Right renal pelvis (tissue), 4 donors: Measurements from ENCODE around the gene SLC2A4RG. TPM values are rescaled to one million over a fixed set of nuclear protein-coding genes. Genes with fewer than 3 reads are reported as not detected.

Experiments
- polyA plus RNA-seq, 4 donors: library from polyadenylated mRNA; unstranded; fragments of 120-200 nt; gene quantifications; one replicate each; pipeline ENCODE4 v1.2.1, GENCODE V29; 2013; ENCODE audit not compliant: insufficient read length in 4 of 4

SLC2A4RG gene
- polyA plus RNA-seq, 4 donors = 75.7 to 142 (median 80.1) TPM

Other genes with a start within 250 kb of the SLC2A4RG start
- gene EEF1A2, start 240.7 kb upstream of the SLC2A4RG start, polyA plus RNA-seq = 1 to 10 TPM in 3 of 4 donors, under 1 TPM in 1; 0.56 to 3.8 (median 1.4) TPM
- gene PPDPF, start 219.0 kb upstream of the SLC2A4RG start, polyA plus RNA-seq = 100 to 1,000 TPM; 159 to 425 (median 233) TPM
- gene PTK6, start 202.4 kb upstream of the SLC2A4RG start, polyA plus RNA-seq = 1 to 10 TPM in 2 of 4 donors, under 1 TPM in 2; 0.44 to 1.1 (median 0.81) TPM
- gene SRMS, start 192.0 kb upstream of the SLC2A4RG start, polyA plus RNA-seq = under 1 TPM in 3 of 4 donors, not detected in 1; 0.17 to 0.31 (median 0.24) TPM
- gene FNDC11, start 185.6 kb upstream of the SLC2A4RG start, polyA plus RNA-seq = 1 to 10 TPM in 3 of 4 donors, under 1 TPM in 1; 0.90 to 2.1 (median 1.1) TPM
- 10 to 100 TPM; 10.1 to 15.3 (median 11.2) TPM for gene HELZ2, start 165.5 kb upstream of the SLC2A4RG start, polyA plus RNA-seq
- 10 to 100 TPM in 3 of 4 donors, 1 to 10 TPM in 1; 9.4 to 12.7 (median 10.7) TPM for gene GMEB2, start 112.7 kb upstream of the SLC2A4RG start, polyA plus RNA-seq
- gene STMN3, start 86.4 kb upstream of the SLC2A4RG start, polyA plus RNA-seq = 10 to 100 TPM; 23.5 to 39.7 (median 29.3) TPM
- gene RTEL1, start 81.5 kb upstream of the SLC2A4RG start, polyA plus RNA-seq = 10 to 100 TPM; 15.8 to 18.2 (median 17.6) TPM
- 1 to 10 TPM; 1.1 to 2.7 (median 1.6) TPM for gene TNFRSF6B, start 43.1 kb upstream of the SLC2A4RG start, polyA plus RNA-seq
- 10 to 100 TPM; 29.9 to 41.3 (median 34.4) TPM for gene ARFRP1, start 31.8 kb upstream of the SLC2A4RG start, polyA plus RNA-seq
- 10 to 100 TPM; 15.2 to 24.6 (median 18.0) TPM for gene ZGPAT, start 31.7 kb upstream of the SLC2A4RG start, polyA plus RNA-seq
- gene LIME1, start 3.1 kb upstream of the SLC2A4RG start, polyA plus RNA-seq = 10 to 100 TPM in 1 of 4 donors, 1 to 10 TPM in 3; 4.6 to 13.6 (median 7.3) TPM
- 10 to 100 TPM; 16.7 to 20.1 (median 18.0) TPM for gene ZBTB46, start 91.5 kb downstream of the SLC2A4RG start, polyA plus RNA-seq
- gene ABHD16B, start 121.7 kb downstream of the SLC2A4RG start, polyA plus RNA-seq = not detected
- 10 to 100 TPM; 84.8 to 91.5 (median 87.1) TPM for gene TPD52L2, start 125.5 kb downstream of the SLC2A4RG start, polyA plus RNA-seq
- gene DNAJC5, start 155.3 kb downstream of the SLC2A4RG start, polyA plus RNA-seq = 10 to 100 TPM; 28.3 to 34.5 (median 31.1) TPM
- 10 to 100 TPM; 37.8 to 53.6 (median 45.0) TPM for gene UCKL1, start 216.6 kb downstream of the SLC2A4RG start, polyA plus RNA-seq
- 10 to 100 TPM; 24.9 to 31.9 (median 26.1) TPM for gene ZNF512B, start 230.2 kb downstream of the SLC2A4RG start, polyA plus RNA-seq
- 10 to 100 TPM in 1 of 4 donors, 1 to 10 TPM in 3; 7.2 to 10.2 (median 8.3) TPM for gene SAMD10, start 239.9 kb downstream of the SLC2A4RG start, polyA plus RNA-seq
- 10 to 100 TPM; 81.8 to 92.3 (median 84.5) TPM for gene PRPF6, start 241.4 kb downstream of the SLC2A4RG start, polyA plus RNA-seq